Pancreas (tissue), 10 donors: ENCODE measurements around the gene LGALS14. TPM values are rescaled to one million over a fixed set of nuclear protein-coding genes. Genes with fewer than 3 reads are reported as not detected.

Source experiments
- ATAC-seq, 4 donors: fragments of 200-7000 bp; cut with Tn5 transposase; one replicate each; pipeline versions ENCODE4 v1.8.0 to v1.9.1; 2020; ENCODE audit warnings: mild to moderate bottlenecking in 4 of 4, moderate library complexity in 4 of 4
- DNase-seq, 6 donors: peaks; one replicate each; pipeline ENCODE4 v3.0.0-alpha.2; 2020
- FAIRE-seq: peaks from 2 replicates; lab custom pipeline; 2012; peaks lifted over from hg19 to GRCh38; lab: Jason Lieb, UNC
- H3K27ac ChIP-seq, 4 donors: fragments of 200-600 bp; sonication (generic); 1 replicate in 3 of 4; 2 replicates in 1 of 4; pipeline versions ENCODE4 v1.5.0 to v1.8.0; 2020
- H3K27me3 ChIP-seq, 4 donors: fragments of 200-600 bp; one replicate each; pipeline ENCODE4 v1.8.0; 2021
- H3K36me3 ChIP-seq, 3 donors: fragments of 200-600 bp; sonication (generic) in 1 of 3; one replicate each; pipeline versions ENCODE4 v1.5.0 to v1.8.0; 2020 to 2021
- H3K4me1 ChIP-seq, 3 donors: fragments of 200-600 bp; one replicate each; pipeline ENCODE4 v1.8.0; 2021
- H3K4me3 ChIP-seq, 4 donors: fragments of 200-600 bp; sonication (generic) in 2 of 4; one replicate each; pipeline versions ENCODE4 v1.5.0 to v1.8.0; 2020 to 2021
- H3K9me3 ChIP-seq, 4 donors: fragments of 200-600 bp; one replicate each; pipeline ENCODE4 v1.8.0; 2021
- CTCF ChIP-seq, 4 donors: fragments of 200-600 bp; sonication (generic) in 3 of 4; IDR thresholded peaks; one replicate each; pipeline versions ENCODE4 v1.5.0 to v1.8.0; 2021; ENCODE audit warnings: antibody characterized with exemption in 4 of 4
- whole genome bisulfite sequencing, 2 donors: extraction: QIAGEN DNeasy Blood & Tissue Kit; methylation state at CpG; one replicate each; pipeline ENCODE4 v1.1.7; 2013; 5-methylcytosine and 5-hydroxymethylcytosine counted together
- intact Hi-C, 3 donors: fragments of 100-400 bp; cut with DNase I; formaldehyde crosslinking; loops; one replicate each; pipeline versions ENCODE4 v1.11.1 to v1.14.2; 2022
- polyA plus RNA-seq, 2 donors: library from polyadenylated mRNA; stranded (reverse); fragments of 200-250 nt; gene quantifications; one replicate each; pipeline ENCODE4 v1.2.3, GENCODE V29; 2013
- total RNA-seq, 6 donors: library from RNA; stranded (reverse); fragmentation: NEBNext Ultra II Directional in 4 of 6; extraction: Animal tissue kit (Norgen Biotek cat#: 25700) in 4 of 6; gene quantifications; one replicate each; pipeline versions ENCODE4 v1.2.1 to v1.2.4, GENCODE V29; 2021 to 2023
- donor health status: healthy with polysubstance abuse.
- donor health status: DM: no; HTN: no; CAD: no; lungs with moderate emphysema.
- donor health status: DM: no; HTN: no; CAD: no.
- donor health status: control.
- donor health status: control.
- donor health status: Bipolar disorder and iron deficiency.
- donor health status: DM: yes; HTN: yes; CAD: no.
- donor health status: DM: no; HTN: no; CAD: no.
- donor health status: DM: no; HTN: no; CAD: no.
- donor health status: DM: yes; HTN: yes; CAD: no.

Gene LGALS14
- total and polyA plus RNA-seq, 8 donors, result not detected

GRCh38 chr19:39677961-39678889 is 26.1 kb upstream of the LGALS14 start:
- Histone ChIP-seq H3K36me3 (no peaks in the 10 kb centered on the region), H3K27me3 (no peaks in the 10 kb centered on the region), H3K4me1 (peaks cover 0 to 3% (median 0%) of the 10 kb centered on the region in 3 donors), H3K27ac (peak overlapping the region in 3 of 4 donors; percentile 6 to 87 (median 86)), H3K4me3 (peak overlapping the region in 2 of 4 donors; percentile 30), H3K9me3 (no peaks in the 10 kb centered on the region)
- FAIRE-seq (no peak), DNase-seq (peak in 5 of 6 donors; percentile 52 to 77 (median 76)), ATAC-seq (peak; percentile 98 to 100 (median 99))
- WGBS, 2 donors, result 53 to 54% methylated on average over 10 of the region's 10 CpGs
- TF ChIP-seq CTCF (IDR thresholded peaks at IDR 0.05), result no peak
- intact Hi-C loops, result no loop called here

- no peak overlapping the region for H3K4me3 ChIP-seq
- ATAC-seq, result no peak
- no peaks in the 10 kb centered on the region for H3K27me3 ChIP-seq
- H3K9me3 ChIP-seq, result no peaks in the 10 kb centered on the region
- intact Hi-C loops, result no loop called here
- 66 to 68% methylated on average over 10 of the region's 10 CpGs for WGBS, 2 donors
- FAIRE-seq, result no peak
- H3K4me1 ChIP-seq, result peaks cover 0 to 3% (median 0%) of the 10 kb centered on the region in 3 donors
- TF ChIP-seq CTCF (IDR thresholded peaks at IDR 0.05), result no peak
- DNase-seq, result no peak
- no peaks in the 10 kb centered on the region for H3K36me3 ChIP-seq
- H3K27ac ChIP-seq, result peak overlapping the region in 1 of 4 donors; percentile 86
Observed at GRCh38 chr19:39679056-39679790, 25.1 kb upstream of the LGALS14 start.

- Histone ChIP-seq H3K4me3 (no peak overlapping the region), H3K27ac (no peak overlapping the region), H3K9me3 (no peaks in the 10 kb centered on the region), H3K36me3 (no peaks in the 10 kb centered on the region), H3K27me3 (no peaks in the 10 kb centered on the region), H3K4me1 (peaks cover 0 to 3% (median 0%) of the 10 kb centered on the region in 3 donors)
- no peak for DNase-seq
- no peak for FAIRE-seq
- ATAC-seq, result no peak
- no peak for TF ChIP-seq CTCF (IDR thresholded peaks at IDR 0.05)
- intact Hi-C loops, result no loop called here
- WGBS, 2 donors, result 89 to 95% methylated on average over 3 of the region's 3 CpGs
Observed at GRCh38 chr19:39679791-39680168, 24.5 kb upstream of the LGALS14 start.

- DNase-seq (no peak), ATAC-seq (no peak), FAIRE-seq (no peak)
- no peaks in the 10 kb centered on the region for H3K36me3 ChIP-seq
- intact Hi-C loops, result no loop called here
- no peak overlapping the region for H3K4me3 ChIP-seq
- H3K27ac ChIP-seq, result no peak overlapping the region
- H3K4me1 ChIP-seq, result peaks cover 0 to 3% (median 0%) of the 10 kb centered on the region in 3 donors
- no peaks in the 10 kb centered on the region for H3K27me3 ChIP-seq
- TF ChIP-seq CTCF (IDR thresholded peaks at IDR 0.05), result no peak
- WGBS, 2 donors, result 74 to 93% methylated on average over 3 of the region's 3 CpGs
- H3K9me3 ChIP-seq, result no peaks in the 10 kb centered on the region
Observed at GRCh38 chr19:39680593-39680992, 23.7 kb upstream of the LGALS14 start.
